WTC11 (cell line): ENCODE measurements around the gene ROPN1L. TPM values are rescaled to one million over a fixed set of nuclear protein-coding genes. Genes with fewer than 3 reads are reported as not detected.

Experiments used
- ATAC-seq: fragments of 200-7000 bp; cut with Tn5 transposase; 2 replicates; pipeline ENCODE4 v1.10.0; 2021; ENCODE audit warnings: mild to moderate bottlenecking, moderate library complexity
- CTCF ChIA-PET: fragments of 300-600 bp; sonication (Branson Sonifier 250); formaldehyde crosslinking; loops from one replicate; lab custom pipeline; 2021; ENCODE audit warnings: antibody characterized with exemption; lab: Charles Lee
- POLR2A ChIA-PET: fragments of 350-600 bp; sonication (Branson Sonifier 250); formaldehyde crosslinking; loops from one replicate; lab custom pipeline; 2021; ENCODE audit warnings: antibody characterized with exemption; lab: Charles Lee
- DNase-seq: peaks from one replicate; pipeline ENCODE4 v3.0.0; 2021; ENCODE audit warnings: low spot score
- H3K27ac Mint-ChIP-seq: 2 replicates; pipeline ENCODE4 v1.8.0; 2021; ENCODE audit warnings: mixed read lengths
- H3K27me3 Mint-ChIP-seq: 2 replicates; pipeline ENCODE4 v1.8.0; 2021; ENCODE audit warnings: low read depth, mild to moderate bottlenecking, moderate library complexity, mixed read lengths
- H3K36me3 Mint-ChIP-seq: 2 replicates; pipeline ENCODE4 v1.8.0; 2021; ENCODE audit warnings: mixed read lengths
- H3K4me1 Mint-ChIP-seq: 2 replicates; pipeline ENCODE4 v1.8.0; 2022; ENCODE audit warnings: mixed read lengths
- H3K4me3 Mint-ChIP-seq: 2 replicates; pipeline ENCODE4 v1.8.0; 2021; ENCODE audit warnings: mild to moderate bottlenecking, moderate library complexity, mixed read lengths
- H3K9me3 Mint-ChIP-seq: 2 replicates; pipeline ENCODE4 v1.8.0; 2021; ENCODE audit warnings: mixed read lengths
- ESRRA ChIP-seq: sonication (generic); formaldehyde crosslinking; IDR thresholded peaks from 2 replicates; pipeline ENCODE4 v1.8.1; 2022; ENCODE audit warnings: mild to moderate bottlenecking, missing genetic modification reagents, borderline replicate concordance
- FOXJ3 ChIP-seq: sonication (generic); formaldehyde crosslinking; IDR thresholded peaks from 2 replicates; pipeline ENCODE4 v1.9.0; 2021; ENCODE audit warnings: missing genetic modification reagents, mild to moderate bottlenecking, borderline replicate concordance
- GABPB1 ChIP-seq: sonication (generic); formaldehyde crosslinking; IDR thresholded peaks from 2 replicates; pipeline ENCODE4 v1.8.1; 2023; ENCODE audit warnings: mild to moderate bottlenecking, missing genetic modification reagents
- GRHL2 ChIP-seq: fragments of 250-450 bp; sonication (Bioruptor Pico); IDR thresholded peaks from 2 replicates; pipeline ENCODE4 v1.8.0; 2022; ENCODE audit warnings: mild to moderate bottlenecking, moderate library complexity; ENCODE audit not compliant: insufficient replicate concordance, severe bottlenecking
- GTF2I ChIP-seq: fragments of 250-450 bp; sonication (Bioruptor Pico); conservative IDR thresholded peaks from 2 replicates; pipeline ENCODE4 v1.4.0; 2021; ENCODE audit warnings: mild to moderate bottlenecking
- HMGA2 ChIP-seq: fragments of 250-450 bp; sonication (Bioruptor Pico); IDR thresholded peaks from 2 replicates; pipeline ENCODE4 v1.4.0; 2021; ENCODE audit warnings: mild to moderate bottlenecking, moderate library complexity
- IRF2 ChIP-seq: sonication (generic); formaldehyde crosslinking; IDR thresholded peaks from 2 replicates; pipeline ENCODE4 v1.8.0; 2022; ENCODE audit warnings: low read depth, missing genetic modification reagents, borderline replicate concordance
- JAZF1 ChIP-seq: fragments of 250-450 bp; sonication (Bioruptor Pico); IDR thresholded peaks from 2 replicates; pipeline ENCODE4 v1.9.0; 2021; ENCODE audit warnings: moderate library complexity, mild to moderate bottlenecking, inconsistent platforms
- JUN ChIP-seq: sonication (generic); formaldehyde crosslinking; IDR thresholded peaks from 2 replicates; pipeline ENCODE4 v1.8.0; 2023; ENCODE audit warnings: mild to moderate bottlenecking, missing genetic modification reagents
- MYBL2 ChIP-seq: sonication (generic); formaldehyde crosslinking; IDR thresholded peaks from 2 replicates; pipeline ENCODE4 v1.8.1; 2023; ENCODE audit warnings: mild to moderate bottlenecking, moderate library complexity, missing genetic modification reagents
- NR2C2 ChIP-seq: sonication (generic); formaldehyde crosslinking; IDR thresholded peaks from 2 replicates; pipeline ENCODE4 v1.8.0; 2022; ENCODE audit warnings: mild to moderate bottlenecking, missing genetic modification reagents
- RORB ChIP-seq: fragments of 250-450 bp; sonication (Bioruptor Pico); IDR thresholded peaks from 2 replicates; pipeline ENCODE4 v1.9.0; 2021; ENCODE audit warnings: mild to moderate bottlenecking
- SMAD4 ChIP-seq: sonication (generic); formaldehyde crosslinking; IDR thresholded peaks from 2 replicates; pipeline ENCODE4 v1.8.0; 2022; ENCODE audit warnings: mild to moderate bottlenecking, missing genetic modification reagents
- ZNF232 ChIP-seq: sonication (generic); formaldehyde crosslinking; IDR thresholded peaks from 2 replicates; pipeline ENCODE4 v1.8.0; 2022; ENCODE audit warnings: mild to moderate bottlenecking, missing genetic modification reagents
- ZNF263 ChIP-seq: sonication (generic); formaldehyde crosslinking; IDR thresholded peaks from 2 replicates; pipeline ENCODE4 v1.8.1; 2022; ENCODE audit warnings: low read depth, mild to moderate bottlenecking, moderate library complexity, missing genetic modification reagents
- ZNF423 ChIP-seq: fragments of 250-450 bp; sonication (Bioruptor Pico); IDR thresholded peaks from 2 replicates; pipeline ENCODE4 v2.1.2; 2022; ENCODE audit warnings: mild to moderate bottlenecking, moderate library complexity
- total RNA-seq: library from RNA; stranded (reverse); gene quantifications from 3 replicates; pipeline ENCODE4 v1.2.3, GENCODE V29; 2021
- TF ChIP-seq, protein P1 (sequence below): sonication (generic); formaldehyde crosslinking; IDR thresholded peaks from 2 replicates; pipeline ENCODE4 v1.8.0; 2022; ENCODE audit warnings: missing genetic modification reagents
- TF ChIP-seq, protein P2 (sequence below): sonication (generic); formaldehyde crosslinking; IDR thresholded peaks from 2 replicates; pipeline ENCODE4 v1.8.1; 2023; ENCODE audit warnings: mild to moderate bottlenecking, missing genetic modification reagents, moderate library complexity
- TF ChIP-seq, protein P3 (sequence below): sonication (generic); formaldehyde crosslinking; IDR thresholded peaks from 2 replicates; pipeline ENCODE4 v1.8.1; 2022; ENCODE audit warnings: low read depth, mild to moderate bottlenecking, moderate library complexity, missing genetic modification reagents, borderline replicate concordance
- TF ChIP-seq, protein P4 (sequence below): sonication (generic); formaldehyde crosslinking; IDR thresholded peaks from 2 replicates; pipeline ENCODE4 v1.8.0; 2023; ENCODE audit warnings: missing genetic modification reagents, mild to moderate bottlenecking, borderline replicate concordance
- TF ChIP-seq, protein P5 (sequence below): sonication (generic); formaldehyde crosslinking; IDR thresholded peaks from 2 replicates; pipeline ENCODE4 v1.8.0; 2022; ENCODE audit warnings: mild to moderate bottlenecking, missing genetic modification reagents
- TF ChIP-seq, protein P6 (sequence below): sonication (generic); formaldehyde crosslinking; IDR thresholded peaks from 2 replicates; pipeline ENCODE4 v1.8.1; 2023; ENCODE audit warnings: mild to moderate bottlenecking, missing genetic modification reagents
- TF ChIP-seq, protein P7 (sequence below): fragments of 250-450 bp; sonication (Bioruptor Pico); IDR thresholded peaks from 2 replicates; pipeline ENCODE4 v2.1.2; 2022; ENCODE audit warnings: mild to moderate bottlenecking, moderate library complexity

The ROPN1L gene
- total RNA-seq, 1 experiment from 2014 or later, result not detected

DNA sequence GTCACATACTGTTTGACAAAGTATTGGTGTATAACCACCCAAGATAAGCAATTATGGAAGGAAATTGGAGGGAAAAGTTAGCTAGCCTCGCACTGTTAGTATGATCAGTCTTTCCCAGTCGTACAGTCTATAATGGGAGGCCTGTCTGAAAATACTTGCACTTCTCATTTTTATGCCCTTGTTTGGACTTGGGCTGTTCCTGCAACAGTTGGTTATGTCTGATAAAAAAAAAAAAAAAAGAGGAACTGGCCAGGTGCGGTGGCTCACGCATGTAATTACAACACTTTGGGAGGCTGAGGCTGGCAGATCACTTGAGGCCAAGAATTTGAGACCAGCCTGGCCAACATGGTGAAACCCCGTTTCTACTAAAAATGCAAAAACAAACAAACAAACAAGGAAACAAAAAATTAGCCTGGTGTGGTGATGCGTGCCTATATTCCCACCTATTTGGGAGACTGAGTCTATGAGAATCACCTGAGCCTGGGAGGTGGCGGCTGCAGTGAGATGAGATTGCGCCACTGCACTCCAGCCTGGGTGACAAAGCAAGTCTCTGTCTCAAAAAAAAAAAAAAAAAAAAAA, 63.9 kb downstream of the ROPN1L start (continued):
- no peak for TF ChIP-seq GTF2I (CRISPR knock-in tag)
- TF ChIP-seq ESRRA, result no peak
- TF ChIP-seq, protein P1, sequence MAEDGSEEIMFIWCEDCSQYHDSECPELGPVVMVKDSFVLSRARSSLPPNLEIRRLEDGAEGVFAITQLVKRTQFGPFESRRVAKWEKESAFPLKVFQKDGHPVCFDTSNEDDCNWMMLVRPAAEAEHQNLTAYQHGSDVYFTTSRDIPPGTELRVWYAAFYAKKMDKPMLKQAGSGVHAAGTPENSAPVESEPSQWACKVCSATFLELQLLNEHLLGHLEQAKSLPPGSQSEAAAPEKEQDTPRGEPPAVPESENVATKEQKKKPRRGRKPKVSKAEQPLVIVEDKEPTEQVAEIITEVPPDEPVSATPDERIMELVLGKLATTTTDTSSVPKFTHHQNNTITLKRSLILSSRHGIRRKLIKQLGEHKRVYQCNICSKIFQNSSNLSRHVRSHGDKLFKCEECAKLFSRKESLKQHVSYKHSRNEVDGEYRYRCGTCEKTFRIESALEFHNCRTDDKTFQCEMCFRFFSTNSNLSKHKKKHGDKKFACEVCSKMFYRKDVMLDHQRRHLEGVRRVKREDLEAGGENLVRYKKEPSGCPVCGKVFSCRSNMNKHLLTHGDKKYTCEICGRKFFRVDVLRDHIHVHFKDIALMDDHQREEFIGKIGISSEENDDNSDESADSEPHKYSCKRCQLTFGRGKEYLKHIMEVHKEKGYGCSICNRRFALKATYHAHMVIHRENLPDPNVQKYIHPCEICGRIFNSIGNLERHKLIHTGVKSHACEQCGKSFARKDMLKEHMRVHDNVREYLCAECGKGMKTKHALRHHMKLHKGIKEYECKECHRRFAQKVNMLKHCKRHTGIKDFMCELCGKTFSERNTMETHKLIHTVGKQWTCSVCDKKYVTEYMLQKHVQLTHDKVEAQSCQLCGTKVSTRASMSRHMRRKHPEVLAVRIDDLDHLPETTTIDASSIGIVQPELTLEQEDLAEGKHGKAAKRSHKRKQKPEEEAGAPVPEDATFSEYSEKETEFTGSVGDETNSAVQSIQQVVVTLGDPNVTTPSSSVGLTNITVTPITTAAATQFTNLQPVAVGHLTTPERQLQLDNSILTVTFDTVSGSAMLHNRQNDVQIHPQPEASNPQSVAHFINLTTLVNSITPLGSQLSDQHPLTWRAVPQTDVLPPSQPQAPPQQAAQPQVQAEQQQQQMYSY (CRISPR knock-in tag), result no peak
- TF ChIP-seq ZNF232 (CRISPR knock-in tag), result no peak
- TF ChIP-seq HMGA2 (CRISPR knock-in tag), result no peak

DNA sequence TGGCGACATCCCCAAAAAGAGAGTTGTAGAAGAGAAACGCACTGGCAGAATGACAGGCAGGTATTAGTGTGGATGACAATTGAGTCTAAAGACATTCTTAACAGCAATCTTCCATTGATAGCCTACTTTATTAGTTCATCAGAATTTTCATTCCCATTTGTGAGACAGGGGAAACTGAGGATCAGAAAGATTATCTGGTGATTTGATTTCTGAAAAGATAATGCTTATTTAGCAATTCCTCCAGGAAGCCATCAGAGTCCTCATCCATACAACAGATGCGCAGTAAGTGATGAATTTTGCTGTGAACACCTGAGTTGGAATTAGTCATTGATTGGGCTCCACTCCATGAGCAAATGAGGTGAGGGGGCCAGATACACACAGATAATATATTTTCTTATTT, 64.9 kb downstream of the ROPN1L start:
- ChIA-PET POLR2A (no interaction called here), CTCF (no interaction called here)
- H3K36me3 Mint-ChIP-seq, result no peaks in the 10 kb centered on the region
- TF ChIP-seq GABPB1 (CRISPR knock-in tag) (no peak), GRHL2 (CRISPR knock-in tag) (no peak), JUN (CRISPR knock-in tag) (no peak), FOXJ3 (CRISPR knock-in tag) (no peak), SMAD4 (CRISPR knock-in tag) (no peak), ZNF263 (CRISPR knock-in tag) (no peak), GTF2I (CRISPR knock-in tag) (no peak), MYBL2 (no peak), NR2C2 (CRISPR knock-in tag) (no peak), IRF2 (CRISPR knock-in tag) (no peak), ZNF423 (CRISPR knock-in tag) (no peak), RORB (CRISPR knock-in tag) (no peak), JAZF1 (CRISPR knock-in tag) (no peak)
- TF ChIP-seq, protein P2, sequence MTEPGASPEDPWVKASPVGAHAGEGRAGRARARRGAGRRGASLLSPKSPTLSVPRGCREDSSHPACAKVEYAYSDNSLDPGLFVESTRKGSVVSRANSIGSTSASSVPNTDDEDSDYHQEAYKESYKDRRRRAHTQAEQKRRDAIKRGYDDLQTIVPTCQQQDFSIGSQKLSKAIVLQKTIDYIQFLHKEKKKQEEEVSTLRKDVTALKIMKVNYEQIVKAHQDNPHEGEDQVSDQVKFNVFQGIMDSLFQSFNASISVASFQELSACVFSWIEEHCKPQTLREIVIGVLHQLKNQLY (CRISPR knock-in tag), result no peak
- TF ChIP-seq, protein P3, sequence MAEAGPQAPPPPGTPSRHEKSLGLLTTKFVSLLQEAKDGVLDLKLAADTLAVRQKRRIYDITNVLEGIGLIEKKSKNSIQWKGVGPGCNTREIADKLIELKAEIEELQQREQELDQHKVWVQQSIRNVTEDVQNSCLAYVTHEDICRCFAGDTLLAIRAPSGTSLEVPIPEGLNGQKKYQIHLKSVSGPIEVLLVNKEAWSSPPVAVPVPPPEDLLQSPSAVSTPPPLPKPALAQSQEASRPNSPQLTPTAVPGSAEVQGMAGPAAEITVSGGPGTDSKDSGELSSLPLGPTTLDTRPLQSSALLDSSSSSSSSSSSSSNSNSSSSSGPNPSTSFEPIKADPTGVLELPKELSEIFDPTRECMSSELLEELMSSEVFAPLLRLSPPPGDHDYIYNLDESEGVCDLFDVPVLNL (CRISPR knock-in tag), result no peak
- TF ChIP-seq, protein P4, sequence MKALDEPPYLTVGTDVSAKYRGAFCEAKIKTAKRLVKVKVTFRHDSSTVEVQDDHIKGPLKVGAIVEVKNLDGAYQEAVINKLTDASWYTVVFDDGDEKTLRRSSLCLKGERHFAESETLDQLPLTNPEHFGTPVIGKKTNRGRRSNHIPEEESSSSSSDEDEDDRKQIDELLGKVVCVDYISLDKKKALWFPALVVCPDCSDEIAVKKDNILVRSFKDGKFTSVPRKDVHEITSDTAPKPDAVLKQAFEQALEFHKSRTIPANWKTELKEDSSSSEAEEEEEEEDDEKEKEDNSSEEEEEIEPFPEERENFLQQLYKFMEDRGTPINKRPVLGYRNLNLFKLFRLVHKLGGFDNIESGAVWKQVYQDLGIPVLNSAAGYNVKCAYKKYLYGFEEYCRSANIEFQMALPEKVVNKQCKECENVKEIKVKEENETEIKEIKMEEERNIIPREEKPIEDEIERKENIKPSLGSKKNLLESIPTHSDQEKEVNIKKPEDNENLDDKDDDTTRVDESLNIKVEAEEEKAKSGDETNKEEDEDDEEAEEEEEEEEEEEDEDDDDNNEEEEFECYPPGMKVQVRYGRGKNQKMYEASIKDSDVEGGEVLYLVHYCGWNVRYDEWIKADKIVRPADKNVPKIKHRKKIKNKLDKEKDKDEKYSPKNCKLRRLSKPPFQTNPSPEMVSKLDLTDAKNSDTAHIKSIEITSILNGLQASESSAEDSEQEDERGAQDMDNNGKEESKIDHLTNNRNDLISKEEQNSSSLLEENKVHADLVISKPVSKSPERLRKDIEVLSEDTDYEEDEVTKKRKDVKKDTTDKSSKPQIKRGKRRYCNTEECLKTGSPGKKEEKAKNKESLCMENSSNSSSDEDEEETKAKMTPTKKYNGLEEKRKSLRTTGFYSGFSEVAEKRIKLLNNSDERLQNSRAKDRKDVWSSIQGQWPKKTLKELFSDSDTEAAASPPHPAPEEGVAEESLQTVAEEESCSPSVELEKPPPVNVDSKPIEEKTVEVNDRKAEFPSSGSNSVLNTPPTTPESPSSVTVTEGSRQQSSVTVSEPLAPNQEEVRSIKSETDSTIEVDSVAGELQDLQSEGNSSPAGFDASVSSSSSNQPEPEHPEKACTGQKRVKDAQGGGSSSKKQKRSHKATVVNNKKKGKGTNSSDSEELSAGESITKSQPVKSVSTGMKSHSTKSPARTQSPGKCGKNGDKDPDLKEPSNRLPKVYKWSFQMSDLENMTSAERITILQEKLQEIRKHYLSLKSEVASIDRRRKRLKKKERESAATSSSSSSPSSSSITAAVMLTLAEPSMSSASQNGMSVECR (CRISPR knock-in tag), result no peak
- TF ChIP-seq, protein P5, sequence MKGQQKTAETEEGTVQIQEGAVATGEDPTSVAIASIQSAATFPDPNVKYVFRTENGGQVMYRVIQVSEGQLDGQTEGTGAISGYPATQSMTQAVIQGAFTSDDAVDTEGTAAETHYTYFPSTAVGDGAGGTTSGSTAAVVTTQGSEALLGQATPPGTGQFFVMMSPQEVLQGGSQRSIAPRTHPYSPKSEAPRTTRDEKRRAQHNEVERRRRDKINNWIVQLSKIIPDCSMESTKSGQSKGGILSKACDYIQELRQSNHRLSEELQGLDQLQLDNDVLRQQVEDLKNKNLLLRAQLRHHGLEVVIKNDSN, result no peak
- TF ChIP-seq, protein P6, sequence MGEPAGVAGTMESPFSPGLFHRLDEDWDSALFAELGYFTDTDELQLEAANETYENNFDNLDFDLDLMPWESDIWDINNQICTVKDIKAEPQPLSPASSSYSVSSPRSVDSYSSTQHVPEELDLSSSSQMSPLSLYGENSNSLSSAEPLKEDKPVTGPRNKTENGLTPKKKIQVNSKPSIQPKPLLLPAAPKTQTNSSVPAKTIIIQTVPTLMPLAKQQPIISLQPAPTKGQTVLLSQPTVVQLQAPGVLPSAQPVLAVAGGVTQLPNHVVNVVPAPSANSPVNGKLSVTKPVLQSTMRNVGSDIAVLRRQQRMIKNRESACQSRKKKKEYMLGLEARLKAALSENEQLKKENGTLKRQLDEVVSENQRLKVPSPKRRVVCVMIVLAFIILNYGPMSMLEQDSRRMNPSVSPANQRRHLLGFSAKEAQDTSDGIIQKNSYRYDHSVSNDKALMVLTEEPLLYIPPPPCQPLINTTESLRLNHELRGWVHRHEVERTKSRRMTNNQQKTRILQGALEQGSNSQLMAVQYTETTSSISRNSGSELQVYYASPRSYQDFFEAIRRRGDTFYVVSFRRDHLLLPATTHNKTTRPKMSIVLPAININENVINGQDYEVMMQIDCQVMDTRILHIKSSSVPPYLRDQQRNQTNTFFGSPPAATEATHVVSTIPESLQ, result no peak
- TF ChIP-seq, protein P7, sequence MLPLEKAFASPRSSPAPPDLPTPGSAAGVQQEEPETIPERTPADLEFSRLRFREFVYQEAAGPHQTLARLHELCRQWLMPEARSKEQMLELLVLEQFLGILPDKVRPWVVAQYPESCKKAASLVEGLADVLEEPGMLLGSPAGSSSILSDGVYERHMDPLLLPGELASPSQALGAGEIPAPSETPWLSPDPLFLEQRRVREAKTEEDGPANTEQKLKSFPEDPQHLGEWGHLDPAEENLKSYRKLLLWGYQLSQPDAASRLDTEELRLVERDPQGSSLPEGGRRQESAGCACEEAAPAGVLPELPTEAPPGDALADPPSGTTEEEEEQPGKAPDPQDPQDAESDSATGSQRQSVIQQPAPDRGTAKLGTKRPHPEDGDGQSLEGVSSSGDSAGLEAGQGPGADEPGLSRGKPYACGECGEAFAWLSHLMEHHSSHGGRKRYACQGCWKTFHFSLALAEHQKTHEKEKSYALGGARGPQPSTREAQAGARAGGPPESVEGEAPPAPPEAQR (CRISPR knock-in tag), result no peak
- DNase-seq (no peak), ATAC-seq (no peak)
- H3K9me3 Mint-ChIP-seq, result peaks cover 4% of the 10 kb centered on the region
- peaks cover 9% of the 10 kb centered on the region for H3K4me1 Mint-ChIP-seq
- H3K4me3 Mint-ChIP-seq, result no peak overlapping the region
- no peak overlapping the region for H3K27ac Mint-ChIP-seq
- no peaks in the 10 kb centered on the region for H3K27me3 Mint-ChIP-seq
